Stomach smooth muscle (tissue), 2 donors: Measurements from ENCODE around the gene DIAPH2.

ENCODE experiments used
- H3K27ac ChIP-seq: one replicate; pipeline ENCODE4 v1.7.0; 2013; ENCODE audit warnings: mild to moderate bottlenecking, low read length, inconsistent platforms
- H3K27me3 ChIP-seq, 2 donors: one replicate each; pipeline ENCODE4 v1.7.0; 2013; ENCODE audit warnings: low read length in 2 of 2; ENCODE audit not compliant: insufficient read depth in 2 of 2, control insufficient read depth in 1 of 2
- H3K36me3 ChIP-seq, 2 donors: one replicate each; pipeline ENCODE4 v1.7.0; 2013; ENCODE audit warnings: low read length in 2 of 2; ENCODE audit not compliant: control insufficient read depth in 2 of 2, insufficient read depth in 2 of 2
- H3K4me1 ChIP-seq: one replicate; pipeline ENCODE4 v1.7.0; 2013; ENCODE audit warnings: low read length; ENCODE audit not compliant: control insufficient read depth, insufficient read depth
- H3K4me3 ChIP-seq, 2 donors: one replicate each; pipeline ENCODE4 v1.7.0; 2013; ENCODE audit warnings: low read length in 2 of 2
- H3K9ac ChIP-seq, 2 donors: one replicate each; pipeline ENCODE4 v1.7.0; 2013; ENCODE audit warnings: low read length in 2 of 2, mild to moderate bottlenecking in 1 of 2
- H3K9me3 ChIP-seq, 2 donors: one replicate each; pipeline ENCODE4 v1.7.0; 2013; ENCODE audit warnings: low read length in 2 of 2; ENCODE audit not compliant: control insufficient read depth in 2 of 2
- donor health status: healthy.
- donor health status: Pancreatic carcinoma.

Gene DIAPH2

GRCh38 chrX:97633798-97634197 is 949.2 kb downstream of the DIAPH2 start:
- Histone ChIP-seq H3K27ac (no peak overlapping the region), H3K27me3 (peaks cover 0 to 2% of the 10 kb centered on the region in 2 donors), H3K36me3 (no peaks in the 10 kb centered on the region), H3K9me3 (no peaks in the 10 kb centered on the region), H3K9ac (no peak overlapping the region), H3K4me1 (no peaks in the 10 kb centered on the region), H3K4me3 (no peak overlapping the region)

DNA sequence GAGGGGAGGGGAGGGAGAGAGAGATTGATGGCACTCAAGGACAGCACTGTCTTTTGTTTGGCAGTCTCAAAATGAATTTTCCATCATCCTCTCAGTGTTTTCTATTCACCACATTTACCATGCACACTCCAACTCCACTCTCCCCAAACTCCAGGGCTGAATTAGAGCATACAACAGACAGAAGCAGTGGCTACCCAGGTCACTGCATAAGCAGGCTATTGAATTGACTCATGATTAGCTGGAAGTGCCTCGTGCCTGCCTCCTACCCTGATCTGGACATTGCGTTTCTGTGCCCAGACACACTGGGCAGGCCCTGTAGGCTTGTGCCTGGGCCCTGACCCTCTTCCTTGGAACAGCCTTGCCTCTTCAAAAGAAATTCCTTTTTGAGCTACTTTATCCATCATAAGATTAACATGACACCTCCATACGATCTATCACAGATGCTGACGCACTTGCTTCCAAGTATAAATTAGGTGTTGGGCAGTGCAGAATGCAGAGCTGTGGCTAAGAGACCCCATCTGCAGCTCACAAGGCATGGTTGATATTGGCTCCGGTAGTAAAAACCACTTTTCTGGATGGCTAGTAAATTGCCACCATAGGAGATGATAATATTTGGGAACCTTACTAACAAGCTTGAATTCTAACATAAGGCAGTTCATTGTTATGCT is 952.0 kb downstream of the DIAPH2 start:
- H3K36me3 ChIP-seq = no peaks in the 10 kb centered on the region
- no peak overlapping the region for H3K4me3 ChIP-seq
- H3K27ac ChIP-seq = no peak overlapping the region
- H3K9me3 ChIP-seq = no peaks in the 10 kb centered on the region
- H3K9ac ChIP-seq = no peak overlapping the region
- peaks cover 0 to 4% of the 10 kb centered on the region in 2 donors for H3K27me3 ChIP-seq
- H3K4me1 ChIP-seq = peaks cover 3% of the 10 kb centered on the region

GRCh38 chrX:97637289-97637688 is 952.6 kb downstream of the DIAPH2 start:
- Histone ChIP-seq H3K9ac (no peak overlapping the region), H3K27me3 (peaks cover 0 to 4% of the 10 kb centered on the region in 2 donors), H3K36me3 (no peaks in the 10 kb centered on the region), H3K4me1 (peaks cover 3% of the 10 kb centered on the region), H3K9me3 (no peaks in the 10 kb centered on the region), H3K27ac (no peak overlapping the region), H3K4me3 (no peak overlapping the region)

- Histone ChIP-seq H3K4me3 (no peak overlapping the region), H3K36me3 (no peaks in the 10 kb centered on the region), H3K9ac (no peak overlapping the region), H3K9me3 (peaks cover 0 to 3% of the 10 kb centered on the region in 2 donors), H3K4me1 (peaks cover 3% of the 10 kb centered on the region), H3K27me3 (peaks cover 0 to 4% of the 10 kb centered on the region in 2 donors), H3K27ac (no peak overlapping the region)
Observed at GRCh38 chrX:97638621-97639020, 954.0 kb downstream of the DIAPH2 start.

- no peak overlapping the region for H3K9ac ChIP-seq
- H3K9me3 ChIP-seq = peaks cover 0 to 3% of the 10 kb centered on the region in 2 donors
- no peaks in the 10 kb centered on the region for H3K36me3 ChIP-seq
- peaks cover 0 to 2% of the 10 kb centered on the region in 2 donors for H3K27me3 ChIP-seq
- no peak overlapping the region for H3K4me3 ChIP-seq
- H3K4me1 ChIP-seq = peaks cover 3% of the 10 kb centered on the region
- H3K27ac ChIP-seq = no peak overlapping the region
Observed at GRCh38 chrX:97639526-97639925, 954.9 kb downstream of the DIAPH2 start.
